SK-N-SH treated with all-trans-retinoic acid at 6 μM for 48 hours (cell line): ENCODE results near the gene REM2.

Experiments
- ARNTL ChIP-seq: fragments of 450-650 bp; formaldehyde crosslinking; IDR thresholded peaks from 2 replicates; pipeline ENCODE4 v1.5.0; 2020; ENCODE audit warnings: low read depth, mild to moderate bottlenecking, moderate library complexity, borderline replicate concordance
- CREB5 ChIP-seq: fragments of 250-450 bp; sonication (Bioruptor Pico); IDR thresholded peaks from 2 replicates; pipeline ENCODE4 v1.5.1; 2020; ENCODE audit warnings: low read depth, mild to moderate bottlenecking, moderate library complexity
- CSDC2 ChIP-seq: fragments of 250-450 bp; sonication (Bioruptor Pico); IDR thresholded peaks from 2 replicates; pipeline ENCODE4 v1.5.0; 2020; ENCODE audit warnings: mild to moderate bottlenecking, moderate library complexity
- CSRNP3 ChIP-seq: fragments of 250-450 bp; sonication (Bioruptor Pico); IDR thresholded peaks from 2 replicates; pipeline ENCODE4 v1.5.1; 2021; ENCODE audit warnings: mild to moderate bottlenecking, moderate library complexity
- GLIS3 ChIP-seq: fragments of 250-450 bp; sonication (Bioruptor Pico); IDR thresholded peaks from 2 replicates; pipeline ENCODE4 v1.5.0; 2020; ENCODE audit warnings: mild to moderate bottlenecking, moderate library complexity
- ISL1 ChIP-seq: fragments of 250-450 bp; sonication (Bioruptor Pico); IDR thresholded peaks from 2 replicates; pipeline ENCODE4 v2.1.2; 2022; ENCODE audit warnings: mild to moderate bottlenecking, moderate library complexity
- PATZ1 ChIP-seq: fragments of 250-450 bp; sonication (Bioruptor Pico); IDR thresholded peaks from 2 replicates; pipeline ENCODE4 v1.8.0; 2020; ENCODE audit warnings: mild to moderate bottlenecking, moderate library complexity, borderline replicate concordance
- PPARA ChIP-seq: fragments of 250-450 bp; sonication (Bioruptor Pico); IDR thresholded peaks from 2 replicates; pipeline ENCODE4 v1.5.0; 2020; ENCODE audit warnings: mild to moderate bottlenecking, borderline replicate concordance
- TOX ChIP-seq: fragments of 250-450 bp; sonication (Bioruptor Pico); IDR thresholded peaks from 2 replicates; pipeline ENCODE4 v1.8.0; 2021; ENCODE audit warnings: mild to moderate bottlenecking, moderate library complexity, borderline replicate concordance
- TSHZ2 ChIP-seq: fragments of 250-450 bp; sonication (Bioruptor Pico); IDR thresholded peaks from 2 replicates; pipeline ENCODE4 v1.5.0; 2020; ENCODE audit warnings: mild to moderate bottlenecking, moderate library complexity
- ZFP30 ChIP-seq: fragments of 450-650 bp; formaldehyde crosslinking; IDR thresholded peaks from 2 replicates; pipeline ENCODE4 v1.5.0; 2022; ENCODE audit warnings: mild to moderate bottlenecking, moderate library complexity
- ZNF70 ChIP-seq: fragments of 450-650 bp; formaldehyde crosslinking; IDR thresholded peaks from 2 replicates; pipeline ENCODE4 v1.5.0; 2020; ENCODE audit warnings: mild to moderate bottlenecking, moderate library complexity

- TF ChIP-seq TSHZ2 (CRISPR knock-in tag) (no peak), ARNTL (CRISPR knock-in tag) (no peak), PATZ1 (CRISPR knock-in tag) (no peak), CSRNP3 (CRISPR knock-in tag) (no peak), TOX (CRISPR knock-in tag) (no peak), ZNF70 (CRISPR knock-in tag) (no peak), CREB5 (CRISPR knock-in tag) (no peak), ISL1 (no peak), GLIS3 (CRISPR knock-in tag) (no peak), CSDC2 (CRISPR knock-in tag) (no peak), ZFP30 (CRISPR knock-in tag) (no peak), PPARA (CRISPR knock-in tag) (no peak)
These were observed 17.2 kb downstream of the REM2 start for GRCh38 chr14:22900081-22900799.
